GM21619 (cell line): ENCODE data around the gene RBM26.
A peak's percentile ranks its signal among the peaks of the same experiment; 100 is the strongest.

Source experiments
- ATAC-seq: cut with Tn5 transposase; IDR thresholded peaks from one replicate; pipeline ENCODE4 v1.9.1; 2021; ENCODE audit not compliant: unreplicated experiment

The RBM26 gene

GRCh38 chr13:79427265-79427664, 21.2 kb upstream of the RBM26 start:
- no peak for ATAC-seq

- ATAC-seq = peak; percentile 79
Measured at GRCh38 chr13:79423801-79424642, 18.0 kb upstream of the RBM26 start.

GRCh38 chr13:79423340-79423739, 17.3 kb upstream of the RBM26 start:
- no peak for ATAC-seq

- ATAC-seq = no peak
Measured at GRCh38 chr13:79419365-79419764, 13.3 kb upstream of the RBM26 start.

GRCh38 chr13:79417741-79418140, 11.7 kb upstream of the RBM26 start:
- no peak for ATAC-seq

- no peak for ATAC-seq
Measured at GRCh38 chr13:79413521-79413920, 7.5 kb upstream of the RBM26 start.

- ATAC-seq = no peak
Measured at GRCh38 chr13:79409828-79410227, 3.8 kb upstream of the RBM26 start.

- ATAC-seq = no peak
Measured at GRCh38 chr13:79407349-79407979, 1.4 kb upstream of the RBM26 start.

- peak; percentile 24 for ATAC-seq
Measured at GRCh38 chr13:79406597-79406908, 498 bp upstream of the RBM26 start.

GRCh38 chr13:79405501-79405830, 589 bp downstream of the RBM26 start:
- peak; percentile 41 for ATAC-seq

- ATAC-seq = no peak
Measured at GRCh38 chr13:79404985-79405384, 1.1 kb downstream of the RBM26 start.

- no peak for ATAC-seq
Measured at GRCh38 chr13:79404361-79404760, 1.7 kb downstream of the RBM26 start.

- ATAC-seq = no peak
Measured at GRCh38 chr13:79403113-79403512, 2.9 kb downstream of the RBM26 start.

- no peak for ATAC-seq
Measured at GRCh38 chr13:79402679-79403078, 3.4 kb downstream of the RBM26 start.

GRCh38 chr13:79402074-79402635, 3.9 kb downstream of the RBM26 start:
- no peak for ATAC-seq

GRCh38 chr13:79401259-79402070, 4.6 kb downstream of the RBM26 start:
- peak; percentile 32 for ATAC-seq

GRCh38 chr13:79398915-79399314, 7.1 kb downstream of the RBM26 start:
- no peak for ATAC-seq

- no peak for ATAC-seq
Measured at GRCh38 chr13:79398127-79398526, 7.9 kb downstream of the RBM26 start.

- ATAC-seq = no peak
Measured at GRCh38 chr13:79395881-79396280, 10.2 kb downstream of the RBM26 start.

- ATAC-seq = peak; percentile 51
Measured at GRCh38 chr13:79393564-79394249, 12.3 kb downstream of the RBM26 start.
